Activated CD8-positive, alpha-beta memory T cell treated with anti-CD3 and anti-CD28 coated beads, Interleukin-2, amount 50 U/mL, for 48 hours (primary cell): ENCODE measurements around the gene HOMER3.
"Not testable (repeated sequence)": the region's sequence is repeated elsewhere in the genome, so short reads cannot be mapped to it uniquely, and the experiment has no call there.

Source experiments
- DNase-seq: peaks from one replicate; pipeline ENCODE4 v3.0.0-alpha.2; 2020

HOMER3 gene

GRCh38 chr19:18922228-18922985 is 18.6 kb downstream of the HOMER3 start:
- DNase-seq: no peak

GRCh38 chr19:18921593-18921992 is 19.4 kb downstream of the HOMER3 start:
- DNase-seq: no peak

- no peak for DNase-seq
Measured at GRCh38 chr19:18920400-18920799, 20.6 kb downstream of the HOMER3 start.

- DNase-seq: no peak
Measured at GRCh38 chr19:18919900-18920214, 21.2 kb downstream of the HOMER3 start.

GRCh38 chr19:18919086-18919899 is 21.7 kb downstream of the HOMER3 start, which contains the start of the genes COPE and DDX49:
Gene COPE (minus strand): TSS chr19:18919387. CDS start chr19:18919348, 39 bp downstream.
Gene DDX49 (plus strand): TSS chr19:18919715. CDS start chr19:18919742, 27 bp downstream.
- DNase-seq: peak; percentile 98

GRCh38 chr19:18917593-18917992 is 23.4 kb downstream of the HOMER3 start:
- not testable (repeated sequence) for DNase-seq

- no peak for DNase-seq
Measured at GRCh38 chr19:18915639-18916038, 25.4 kb downstream of the HOMER3 start.

- no peak for DNase-seq
Measured at GRCh38 chr19:18913466-18913865, 27.6 kb downstream of the HOMER3 start.

GRCh38 chr19:18912933-18913332 is 28.1 kb downstream of the HOMER3 start:
- DNase-seq: no peak

GRCh38 chr19:18910801-18911436 is 30.1 kb downstream of the HOMER3 start:
- no peak for DNase-seq

- no peak for DNase-seq
Measured at GRCh38 chr19:18910010-18910409, 31.0 kb downstream of the HOMER3 start.

GRCh38 chr19:18908917-18909619 is 31.9 kb downstream of the HOMER3 start:
- no peak for DNase-seq

GRCh38 chr19:18906605-18907519 is 34.2 kb downstream of the HOMER3 start:
- DNase-seq: no peak

GRCh38 chr19:18905513-18906236 is 35.3 kb downstream of the HOMER3 start:
- no peak for DNase-seq

GRCh38 chr19:18905058-18905456 is 36.0 kb downstream of the HOMER3 start:
- DNase-seq: no peak

GRCh38 chr19:18904334-18905057 is 36.5 kb downstream of the HOMER3 start:
- DNase-seq: no peak

GRCh38 chr19:18903156-18904037 is 37.6 kb downstream of the HOMER3 start:
- DNase-seq: no peak

GRCh38 chr19:18902519-18902918 is 38.5 kb downstream of the HOMER3 start:
- not testable (repeated sequence) for DNase-seq

GRCh38 chr19:18901491-18901890 is 39.5 kb downstream of the HOMER3 start:
- DNase-seq: no peak
